Dendritic cell treated with granulocyte-macrophage colony-stimulating factor and Interleukin-4, amounts not matched to agents 40 ng/mL and 50 ng/mL, for 4 days (primary cell): ENCODE results near the gene VPS26B.

Experiments
- H3K27ac Mint-ChIP-seq: one replicate; pipeline ENCODE4 v1.8.0; 2022; ENCODE audit warnings: mild to moderate bottlenecking, mixed read lengths
- H3K27me3 Mint-ChIP-seq: one replicate; pipeline ENCODE4 v1.8.0; 2022; ENCODE audit warnings: mild to moderate bottlenecking, mixed read lengths
- H3K36me3 Mint-ChIP-seq: one replicate; pipeline ENCODE4 v1.8.0; 2022; ENCODE audit warnings: low read depth, mixed read lengths
- H3K4me1 Mint-ChIP-seq: one replicate; pipeline ENCODE4 v1.8.0; 2022; ENCODE audit warnings: low read depth, mixed read lengths
- H3K4me3 Mint-ChIP-seq: one replicate; pipeline ENCODE4 v1.8.0; 2022; ENCODE audit warnings: mild to moderate bottlenecking, moderate library complexity, mixed read lengths
- H3K9me3 Mint-ChIP-seq: one replicate; pipeline ENCODE4 v1.8.0; 2022; ENCODE audit warnings: mixed read lengths
- intact Hi-C: fragments of 100-400 bp; cut with micrococcal nuclease; formaldehyde crosslinking; loops from one replicate; pipeline ENCODE4 v1.15.0; 2022

The VPS26B gene

DNA sequence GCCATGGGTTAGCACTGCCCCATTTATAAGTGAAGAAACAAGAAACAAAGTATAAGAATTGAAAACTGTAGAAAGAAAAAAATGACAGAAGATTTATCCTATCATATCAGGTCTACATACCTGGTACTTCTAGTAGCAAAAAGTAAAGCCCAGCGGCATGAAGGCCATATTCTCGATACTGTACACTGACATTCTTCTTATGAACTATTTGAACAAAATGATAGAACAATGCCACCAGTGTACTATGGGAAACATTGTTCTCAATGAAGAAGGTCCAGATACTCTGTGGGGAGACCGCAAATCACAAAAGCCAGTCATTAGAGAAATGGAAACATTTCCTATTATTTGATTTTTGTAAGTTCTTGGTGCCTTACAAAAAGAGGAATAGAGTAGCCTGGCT is 7.7 kb upstream of the VPS26B start:
- intact Hi-C loops = no loop called here
- Mint-ChIP-seq H3K4me3 (no peak overlapping the region), H3K9me3 (no peaks in the 10 kb centered on the region), H3K36me3 (peaks cover 59% of the 10 kb centered on the region), H3K27ac (no peak overlapping the region), H3K27me3 (no peaks in the 10 kb centered on the region), H3K4me1 (peaks cover 2% of the 10 kb centered on the region)

DNA sequence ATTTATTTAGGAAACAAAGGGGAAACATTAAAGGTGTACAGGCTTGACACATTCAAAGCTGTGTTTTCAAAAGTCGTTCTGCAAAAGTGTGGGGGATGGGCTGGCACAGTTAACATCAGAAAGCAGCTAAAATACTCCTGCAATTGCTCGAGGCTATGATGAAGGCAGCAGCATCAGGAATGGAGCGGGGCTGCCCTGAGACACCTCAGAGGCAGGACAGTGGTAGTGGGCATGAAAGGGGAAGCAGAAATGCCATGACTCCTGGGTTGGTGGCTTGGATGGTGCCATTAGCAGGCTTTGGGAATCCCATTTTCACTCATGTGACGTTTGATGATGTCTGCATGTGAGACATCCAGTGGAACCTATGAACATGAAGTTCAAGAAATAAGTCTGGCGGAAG is 1.4 kb upstream of the VPS26B start:
- peak overlapping the region; percentile 82 for H3K4me3 Mint-ChIP-seq
- H3K4me1 Mint-ChIP-seq = peaks cover 50% of the 10 kb centered on the region
- H3K27me3 Mint-ChIP-seq = no peaks in the 10 kb centered on the region
- intact Hi-C loops = no loop called here
- peaks cover 36% of the 10 kb centered on the region for H3K36me3 Mint-ChIP-seq
- H3K9me3 Mint-ChIP-seq = no peaks in the 10 kb centered on the region
- H3K27ac Mint-ChIP-seq = peak overlapping the region; percentile 94

DNA sequence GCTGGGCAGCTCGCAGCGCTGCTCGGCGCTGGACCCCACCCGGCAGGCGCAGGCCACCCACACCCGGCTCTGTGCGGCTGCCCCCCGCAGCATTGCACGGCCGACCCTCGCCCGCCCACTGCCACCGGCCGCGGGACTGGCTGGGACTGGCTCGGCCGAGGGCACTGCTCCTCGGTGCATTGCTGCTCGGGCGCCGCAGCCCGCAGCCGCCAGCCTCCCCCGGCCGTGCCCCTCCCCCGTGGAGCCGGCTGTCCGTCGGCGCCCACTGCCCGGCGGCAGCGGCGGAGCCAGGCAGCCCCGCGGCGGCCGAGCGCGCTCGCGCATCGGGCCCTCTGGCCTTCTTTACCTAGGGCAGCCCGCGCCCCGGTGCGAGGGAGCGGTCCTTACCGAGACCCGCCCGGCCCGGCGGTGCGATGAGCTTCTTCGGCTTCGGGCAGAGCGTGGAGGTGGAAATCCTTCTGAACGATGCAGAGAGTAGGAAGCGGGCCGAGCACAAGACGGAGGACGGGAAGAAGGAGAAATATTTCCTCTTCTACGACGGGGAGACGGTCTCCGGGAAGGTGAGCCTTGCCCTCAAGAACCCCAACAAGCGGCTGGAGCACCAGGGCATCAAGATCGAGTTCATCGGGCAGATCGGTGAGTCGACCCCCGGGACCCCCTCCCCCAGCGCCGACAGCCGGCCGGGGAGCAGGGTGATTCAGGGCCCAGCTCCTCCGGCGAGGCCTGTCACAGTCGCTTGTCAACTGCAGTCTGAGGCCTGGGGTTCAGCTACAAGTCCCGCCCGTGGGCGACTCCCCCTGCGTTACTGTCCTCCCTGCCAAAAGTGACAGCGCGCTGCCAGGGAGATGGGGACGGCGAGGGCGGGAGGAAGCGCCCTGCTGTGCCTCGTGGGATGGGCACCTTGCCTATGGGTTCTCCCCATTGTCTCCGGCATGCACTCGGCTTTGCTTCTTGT is 516 bp downstream of the VPS26B start:
- H3K36me3 Mint-ChIP-seq = peaks cover 29% of the 10 kb centered on the region
- H3K27ac Mint-ChIP-seq = peak overlapping the region; percentile 94
- peak overlapping the region; percentile 94 for H3K4me3 Mint-ChIP-seq
- no peaks in the 10 kb centered on the region for H3K27me3 Mint-ChIP-seq
- intact Hi-C loops = loop anchor here (1.0 kb wide), 1 partner anchor 28 kb away; the partner anchor contains the start of genes ACAD8 and THYN1
- H3K4me1 Mint-ChIP-seq = peaks cover 67% of the 10 kb centered on the region
- H3K9me3 Mint-ChIP-seq = no peaks in the 10 kb centered on the region

DNA sequence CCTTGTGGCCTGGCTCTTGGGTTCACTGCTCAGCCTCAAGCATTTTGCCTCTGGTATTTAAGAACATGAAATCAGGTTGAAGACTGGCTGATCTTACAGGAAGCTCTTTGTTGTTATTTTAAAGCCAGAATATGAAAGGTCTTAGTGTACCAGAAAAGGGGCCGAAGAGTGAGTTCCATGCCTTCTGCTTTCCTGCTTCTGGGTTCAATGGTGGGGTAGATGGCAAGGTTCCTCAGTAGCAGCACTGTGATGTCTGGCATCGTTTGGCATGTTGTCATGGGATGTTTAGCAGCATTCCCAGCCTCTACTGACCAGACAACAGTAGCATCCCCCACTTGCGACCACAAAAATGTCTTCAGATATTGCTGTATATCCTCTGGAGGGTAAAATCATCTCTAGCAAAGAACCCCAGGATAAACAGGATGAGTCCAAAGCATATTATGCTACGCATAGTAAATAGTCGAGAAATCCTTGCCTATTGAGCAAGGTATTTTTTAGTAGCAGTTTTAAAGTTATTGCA is 2.4 kb downstream of the VPS26B start:
- H3K27ac Mint-ChIP-seq = no peak overlapping the region
- no peaks in the 10 kb centered on the region for H3K27me3 Mint-ChIP-seq
- no peak overlapping the region for H3K4me3 Mint-ChIP-seq
- peaks cover 30% of the 10 kb centered on the region for H3K36me3 Mint-ChIP-seq
- H3K4me1 Mint-ChIP-seq = peaks cover 86% of the 10 kb centered on the region
- intact Hi-C loops = no loop called here
- H3K9me3 Mint-ChIP-seq = no peaks in the 10 kb centered on the region

DNA sequence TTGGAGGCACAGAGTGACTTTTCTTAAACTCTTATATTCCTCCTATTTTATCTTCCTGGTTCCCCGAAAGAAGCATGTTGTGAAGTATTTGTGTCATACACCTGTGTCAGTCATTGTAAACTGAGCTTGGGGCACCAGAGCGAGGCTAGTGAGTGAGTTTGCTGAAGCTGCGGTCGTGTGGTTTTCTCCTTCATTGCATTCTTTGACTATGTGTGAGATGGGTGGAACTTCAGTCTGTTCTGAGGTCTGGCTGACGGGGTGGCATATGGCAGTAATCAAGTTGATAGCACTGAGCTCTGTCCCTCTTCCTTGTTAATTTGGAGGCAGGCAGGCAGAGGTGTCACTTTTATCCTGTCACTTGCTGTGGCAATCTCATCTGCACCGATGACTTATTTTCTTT is 4.2 kb downstream of the VPS26B start:
- H3K9me3 Mint-ChIP-seq = no peaks in the 10 kb centered on the region
- no peak overlapping the region for H3K4me3 Mint-ChIP-seq
- H3K36me3 Mint-ChIP-seq = peaks cover 30% of the 10 kb centered on the region
- intact Hi-C loops = no loop called here
- H3K4me1 Mint-ChIP-seq = peaks cover 79% of the 10 kb centered on the region
- H3K27me3 Mint-ChIP-seq = no peaks in the 10 kb centered on the region
- H3K27ac Mint-ChIP-seq = no peak overlapping the region

DNA sequence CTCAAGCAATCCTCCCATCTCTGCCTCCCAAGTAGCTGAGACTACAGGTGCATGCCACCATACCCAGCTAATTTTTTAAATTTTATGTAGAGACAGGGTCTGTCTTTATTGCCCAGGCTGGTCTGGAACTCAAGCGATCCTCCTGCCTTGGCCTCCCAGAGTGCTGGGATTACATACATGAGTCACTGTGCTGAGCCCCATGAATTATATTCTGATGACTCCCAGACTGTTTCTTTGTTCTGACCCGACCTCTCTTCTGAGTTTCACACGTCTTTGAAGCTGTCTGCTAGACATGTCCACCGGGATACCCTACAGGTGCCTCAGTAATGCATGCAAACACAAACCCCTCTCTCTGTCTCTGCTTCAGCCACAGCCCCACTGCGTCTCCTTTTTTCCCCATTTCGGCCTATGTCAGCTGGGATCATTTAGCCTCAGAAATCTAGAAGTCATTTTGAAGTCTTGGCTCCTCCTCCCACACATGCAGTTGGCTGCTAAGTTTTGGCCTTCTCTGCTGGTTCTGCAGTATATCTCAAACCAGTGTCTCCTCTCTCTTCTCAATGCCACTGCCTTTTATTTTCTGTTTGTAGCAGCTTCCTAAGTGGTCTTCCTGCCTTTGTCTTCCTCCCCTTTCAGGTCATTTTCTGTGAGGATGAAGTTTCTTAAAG is 4.8 kb downstream of the VPS26B start:
- Mint-ChIP-seq H3K27ac (peak overlapping the region; percentile 7), H3K9me3 (no peaks in the 10 kb centered on the region), H3K4me1 (peaks cover 79% of the 10 kb centered on the region), H3K27me3 (no peaks in the 10 kb centered on the region), H3K36me3 (peaks cover 30% of the 10 kb centered on the region), H3K4me3 (no peak overlapping the region)
- intact Hi-C loops = no loop called here

DNA sequence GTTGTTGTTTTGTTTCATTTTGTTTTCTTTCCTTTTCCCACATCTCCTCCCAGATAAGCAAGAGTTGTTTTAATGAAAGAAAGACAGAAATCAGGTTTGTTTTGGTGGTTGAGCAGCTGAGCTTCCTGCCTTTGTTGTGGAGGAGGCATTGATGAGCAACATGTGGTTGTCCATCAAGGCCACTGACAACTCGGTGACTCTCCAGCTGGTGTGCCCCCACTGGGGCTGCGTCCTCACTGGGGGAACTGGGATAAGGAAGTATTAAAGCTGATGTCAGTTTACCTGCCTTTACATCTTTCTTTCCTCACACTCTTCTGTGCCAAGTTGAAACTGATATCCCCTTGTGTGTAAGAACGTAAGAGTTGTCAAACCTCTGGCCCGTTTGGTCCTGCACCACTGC is 5.9 kb downstream of the VPS26B start:
- intact Hi-C loops = no loop called here
- H3K9me3 Mint-ChIP-seq = no peaks in the 10 kb centered on the region
- no peaks in the 10 kb centered on the region for H3K27me3 Mint-ChIP-seq
- no peak overlapping the region for H3K4me3 Mint-ChIP-seq
- peaks cover 32% of the 10 kb centered on the region for H3K36me3 Mint-ChIP-seq
- H3K4me1 Mint-ChIP-seq = peaks cover 73% of the 10 kb centered on the region
- H3K27ac Mint-ChIP-seq = peak overlapping the region; percentile 69

DNA sequence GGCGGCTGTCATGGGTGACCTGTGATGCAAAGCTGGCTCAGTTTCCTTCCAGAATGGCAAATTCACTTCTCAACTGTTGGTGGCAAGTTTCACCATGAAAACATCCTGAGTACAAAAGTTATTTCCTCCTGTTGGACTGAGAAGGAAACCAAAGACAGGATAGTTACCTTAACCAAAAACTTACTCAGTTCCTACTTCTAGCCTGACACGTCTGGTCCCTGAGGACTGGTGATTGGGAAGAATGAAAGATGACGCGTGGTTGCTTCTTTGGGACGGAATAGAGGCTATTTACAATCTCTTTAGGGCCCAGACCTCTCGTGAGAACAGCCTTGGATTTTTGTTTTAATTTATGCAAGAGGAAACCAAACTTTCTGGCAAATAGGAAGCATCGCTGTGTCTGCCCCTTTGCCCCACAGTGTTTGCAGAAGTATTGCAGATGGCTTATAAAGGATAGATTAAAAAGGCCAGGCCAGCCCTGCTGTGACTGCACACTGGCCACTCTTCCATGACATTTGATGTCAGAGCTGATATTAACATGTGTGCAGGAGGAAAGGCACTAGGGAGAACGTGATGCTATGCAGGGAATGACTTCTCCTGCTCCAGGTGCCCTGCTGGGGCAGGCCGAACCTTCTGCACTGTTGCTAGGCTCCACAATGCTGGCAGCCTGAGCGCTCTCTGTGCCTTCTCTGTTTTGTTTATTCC is 7.6 kb downstream of the VPS26B start:
- Mint-ChIP-seq H3K27me3 (no peaks in the 10 kb centered on the region), H3K4me3 (no peak overlapping the region), H3K4me1 (peaks cover 56% of the 10 kb centered on the region), H3K36me3 (peaks cover 49% of the 10 kb centered on the region), H3K27ac (peak overlapping the region; percentile 69), H3K9me3 (no peaks in the 10 kb centered on the region)
- intact Hi-C loops = no loop called here

DNA sequence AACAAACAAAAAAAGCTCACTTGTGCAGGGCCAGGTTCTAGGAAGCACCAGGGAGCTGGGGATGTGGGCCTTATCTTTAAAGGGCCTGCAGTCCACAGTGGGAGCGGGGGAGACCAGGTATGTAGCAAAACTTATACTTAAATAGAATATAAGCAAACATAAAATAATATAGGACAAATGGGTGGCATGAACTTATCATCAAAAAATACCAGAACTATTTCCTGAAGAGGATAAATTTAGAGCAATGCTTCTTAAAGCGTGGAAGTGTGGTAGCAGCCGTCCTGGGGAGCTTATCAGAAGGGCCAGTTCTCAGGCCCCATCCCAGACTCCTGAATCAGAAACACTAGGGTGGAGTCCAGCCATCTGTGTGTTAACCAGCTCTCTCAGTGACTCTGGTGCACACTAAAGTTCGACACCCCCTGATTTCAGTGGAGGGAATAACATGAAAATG is 9.3 kb downstream of the VPS26B start:
- intact Hi-C loops = no loop called here
- peaks cover 40% of the 10 kb centered on the region for H3K4me1 Mint-ChIP-seq
- H3K27ac Mint-ChIP-seq = no peak overlapping the region
- no peak overlapping the region for H3K4me3 Mint-ChIP-seq
- no peaks in the 10 kb centered on the region for H3K27me3 Mint-ChIP-seq
- peaks cover 57% of the 10 kb centered on the region for H3K36me3 Mint-ChIP-seq
- no peaks in the 10 kb centered on the region for H3K9me3 Mint-ChIP-seq

DNA sequence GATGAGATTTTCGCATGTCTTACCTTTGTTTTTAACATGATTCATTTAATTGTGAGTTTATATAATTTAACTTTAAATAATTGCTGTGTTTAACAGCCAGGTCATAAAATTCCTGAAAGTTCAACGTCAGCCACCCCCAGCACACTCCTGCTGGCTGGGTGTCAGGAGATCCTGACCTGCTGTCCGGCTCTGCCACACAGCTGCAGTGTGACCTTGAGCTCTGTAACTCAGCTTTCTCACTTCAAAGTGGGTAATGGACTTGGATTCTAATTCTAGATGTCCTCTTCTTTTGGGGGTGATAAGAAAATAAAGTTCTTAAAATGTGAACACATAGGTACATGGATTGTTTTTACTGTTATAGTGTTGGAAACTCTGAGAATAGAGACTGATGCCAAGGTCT is 10.9 kb downstream of the VPS26B start:
- intact Hi-C loops = no loop called here
- no peaks in the 10 kb centered on the region for H3K27me3 Mint-ChIP-seq
- H3K4me3 Mint-ChIP-seq = no peak overlapping the region
- H3K4me1 Mint-ChIP-seq = peaks cover 24% of the 10 kb centered on the region
- no peak overlapping the region for H3K27ac Mint-ChIP-seq
- H3K36me3 Mint-ChIP-seq = peaks cover 62% of the 10 kb centered on the region
- no peaks in the 10 kb centered on the region for H3K9me3 Mint-ChIP-seq

DNA sequence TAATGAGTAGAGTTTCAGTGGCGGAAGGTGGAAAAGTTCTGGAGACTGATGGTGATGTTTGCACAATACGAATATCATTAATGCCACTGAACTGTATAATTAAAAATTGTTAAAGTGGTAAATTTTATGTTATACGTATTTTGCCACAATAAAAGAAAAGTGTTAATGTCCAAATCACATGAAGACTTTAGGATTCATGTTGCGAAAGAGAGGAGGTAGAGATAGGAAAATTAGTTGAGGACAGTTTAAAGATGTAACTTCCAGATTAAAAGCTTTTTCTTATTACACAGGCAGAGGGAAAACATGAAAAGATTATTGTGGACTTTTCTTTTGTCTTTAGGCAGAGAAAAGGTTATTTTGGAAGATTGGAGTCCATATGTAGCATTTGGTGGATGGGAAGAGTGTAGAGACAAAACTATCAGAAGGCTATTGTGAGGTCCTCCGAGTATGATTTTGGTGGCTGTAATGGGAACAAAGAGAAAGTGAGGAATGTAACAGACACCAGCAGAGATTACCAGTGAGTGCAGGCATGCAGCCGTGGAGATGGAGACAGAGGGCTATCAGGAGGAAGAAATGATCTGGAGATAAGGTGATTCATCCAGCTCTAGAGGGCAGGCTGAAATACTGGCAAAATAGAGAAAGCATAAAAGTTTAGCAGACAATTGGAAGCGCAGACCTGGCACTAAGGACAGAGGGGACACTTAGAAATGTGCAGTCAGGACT is 12.5 kb downstream of the VPS26B start:
- Mint-ChIP-seq H3K27me3 (no peaks in the 10 kb centered on the region), H3K27ac (no peak overlapping the region), H3K9me3 (no peaks in the 10 kb centered on the region), H3K4me1 (peaks cover 8% of the 10 kb centered on the region), H3K4me3 (no peak overlapping the region), H3K36me3 (peaks cover 69% of the 10 kb centered on the region)
- intact Hi-C loops = no loop called here

DNA sequence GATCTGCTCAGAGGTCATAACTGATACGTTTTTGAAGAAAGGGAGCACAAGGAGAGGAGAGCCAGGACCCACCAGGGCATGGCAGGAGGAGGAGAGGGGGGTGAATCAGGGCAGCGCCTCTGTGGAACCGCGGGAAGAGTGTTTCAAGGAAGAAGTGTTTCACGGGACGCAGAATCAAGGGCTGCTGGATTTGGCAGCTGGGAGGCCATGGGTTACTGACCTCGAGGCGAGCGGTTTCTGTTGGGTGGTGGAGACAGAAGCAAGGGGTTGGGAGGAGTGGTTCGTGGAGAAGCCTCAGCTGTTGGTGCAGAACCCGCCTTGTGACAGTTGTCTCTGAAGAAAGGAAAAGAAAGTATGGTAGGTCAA is 13.1 kb downstream of the VPS26B start:
- Mint-ChIP-seq H3K27me3 (no peaks in the 10 kb centered on the region), H3K9me3 (no peaks in the 10 kb centered on the region), H3K27ac (no peak overlapping the region), H3K4me1 (peaks cover 3% of the 10 kb centered on the region), H3K4me3 (no peak overlapping the region), H3K36me3 (peaks cover 75% of the 10 kb centered on the region)
- intact Hi-C loops = no loop called here

DNA sequence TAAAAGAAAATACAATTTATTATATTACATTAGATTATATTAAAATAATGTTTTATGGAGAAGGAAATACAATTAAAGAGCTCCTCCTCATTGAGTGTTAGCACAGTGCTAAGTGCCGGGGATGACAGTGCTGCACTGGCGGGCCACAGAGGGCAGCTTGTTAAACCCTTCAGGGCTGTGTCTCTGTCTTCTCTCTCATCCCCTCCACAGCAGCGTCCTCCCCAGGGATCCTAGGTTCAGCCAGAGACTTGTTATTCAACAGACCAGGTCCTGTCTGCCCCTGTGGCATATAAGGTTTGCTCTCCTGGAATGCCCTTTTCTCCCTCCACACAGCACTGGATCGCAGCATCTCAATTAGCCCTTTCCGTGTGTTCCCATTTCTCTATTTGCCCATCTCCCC is 14.5 kb downstream of the VPS26B start:
- Mint-ChIP-seq H3K27me3 (no peaks in the 10 kb centered on the region), H3K36me3 (peaks cover 89% of the 10 kb centered on the region), H3K4me3 (no peak overlapping the region), H3K27ac (no peak overlapping the region), H3K9me3 (no peaks in the 10 kb centered on the region), H3K4me1 (no peaks in the 10 kb centered on the region)
- intact Hi-C loops = no loop called here
